Tibial artery (tissue), 4 donors: ENCODE measurements around the gene ADARB2.
A peak's percentile ranks its signal among the peaks of the same experiment; 100 is the strongest.

Experiments used
- DNase-seq, 2 donors: peaks; one replicate each; pipeline ENCODE4 v3.0.0-alpha.2; 2019
- H3K27ac ChIP-seq, 2 donors: fragments of 200-600 bp; sonication (generic) in 1 of 2; 1 replicate in 1 of 2; 2 replicates in 1 of 2; pipeline ENCODE4 v1.5.1; 2018 to 2019; ENCODE audit warnings: mild to moderate bottlenecking in 1 of 2
- H3K27me3 ChIP-seq, 2 donors: fragments of 200-600 bp; sonication (generic) in 1 of 2; one replicate each; pipeline versions ENCODE4 v1.5.1 to v1.6.0; 2016 to 2019
- H3K36me3 ChIP-seq, 3 donors: fragments of 200-600 bp; sonication (generic) in 2 of 3; one replicate each; pipeline ENCODE4 v1.5.1; 2016 to 2019; ENCODE audit warnings: mild to moderate bottlenecking in 2 of 3
- H3K4me1 ChIP-seq, 4 donors: fragments of 200-600 bp; sonication (generic) in 2 of 4; 1 replicate in 3 of 4; 2 replicates in 1 of 4; pipeline ENCODE4 v1.5.1; 2016 to 2019
- H3K4me3 ChIP-seq, 2 donors: fragments of 200-600 bp; sonication (generic) in 1 of 2; 1 replicate in 1 of 2; 2 replicates in 1 of 2; pipeline ENCODE4 v1.5.1; 2018 to 2019; ENCODE audit warnings: mild to moderate bottlenecking in 2 of 2
- H3K9me3 ChIP-seq, 3 donors: fragments of 200-600 bp; sonication (generic) in 1 of 3; one replicate each; pipeline ENCODE4 v1.5.1; 2016 to 2019
- CTCF ChIP-seq, 2 experiments: fragments of 200-600 bp in 1 of 2; fragments of 450-650 bp in 1 of 2; IDR thresholded peaks; one replicate each; pipeline ENCODE4 v1.5.1; 2017 to 2019; ENCODE audit warnings: antibody characterized with exemption in 2 of 2, mild to moderate bottlenecking in 1 of 2, moderate library complexity in 1 of 2
- intact Hi-C: fragments of 100-400 bp; cut with DNase I; formaldehyde crosslinking; loops from one replicate; pipeline ENCODE4 v1.15.0; 2023; ENCODE audit warnings: low total_unique reads

The ADARB2 gene

GRCh38 chr10:1324903-1325302 is 412.4 kb downstream of the ADARB2 start:
- no peak for TF ChIP-seq CTCF (IDR thresholded peaks at IDR 0.05)
- Histone ChIP-seq H3K4me3 (no peak overlapping the region), H3K36me3 (no peaks in the 10 kb centered on the region), H3K9me3 (no peaks in the 10 kb centered on the region), H3K4me1 (no peaks in the 10 kb centered on the region), H3K27ac (no peak overlapping the region), H3K27me3 (peaks cover 0 to 10% of the 10 kb centered on the region in 2 donors)
- intact Hi-C loops = no loop called here
- no peak for DNase-seq

GRCh38 chr10:1323951-1324350 is 413.4 kb downstream of the ADARB2 start:
- DNase-seq = no peak
- Histone ChIP-seq H3K4me1 (no peaks in the 10 kb centered on the region), H3K4me3 (no peak overlapping the region), H3K36me3 (no peaks in the 10 kb centered on the region), H3K27ac (no peak overlapping the region), H3K27me3 (peaks cover 0 to 10% of the 10 kb centered on the region in 2 donors), H3K9me3 (no peaks in the 10 kb centered on the region)
- no peak for TF ChIP-seq CTCF (IDR thresholded peaks at IDR 0.05)
- intact Hi-C loops = no loop called here

GRCh38 chr10:1320739-1321320 is 416.5 kb downstream of the ADARB2 start:
- no peak for TF ChIP-seq CTCF (IDR thresholded peaks at IDR 0.05)
- no peaks in the 10 kb centered on the region for H3K36me3 ChIP-seq
- H3K4me1 ChIP-seq = peaks cover 0 to 12% (median 5%) of the 10 kb centered on the region in 4 donors
- H3K27ac ChIP-seq = no peak overlapping the region
- intact Hi-C loops = no loop called here
- H3K9me3 ChIP-seq = no peaks in the 10 kb centered on the region
- no peak overlapping the region for H3K4me3 ChIP-seq
- no peak for DNase-seq
- H3K27me3 ChIP-seq = peaks cover 0 to 8% of the 10 kb centered on the region in 2 donors

GRCh38 chr10:1316809-1317143 is 420.5 kb downstream of the ADARB2 start:
- Histone ChIP-seq H3K27me3 (peaks cover 0 to 3% of the 10 kb centered on the region in 2 donors), H3K36me3 (no peaks in the 10 kb centered on the region), H3K9me3 (no peaks in the 10 kb centered on the region), H3K4me1 (peaks cover 0 to 22% (median 5%) of the 10 kb centered on the region in 4 donors), H3K4me3 (no peak overlapping the region), H3K27ac (peak overlapping the region; percentile 39 to 44)
- intact Hi-C loops = loop anchor here (5.0 to 10.0 kb wide), 2 partner anchors 354 to 388 kb away; no protein-coding TSS in a partner anchor
- no peak for DNase-seq
- no peak for TF ChIP-seq CTCF (IDR thresholded peaks at IDR 0.05)

GRCh38 chr10:1316121-1316808 is 421.1 kb downstream of the ADARB2 start:
- Histone ChIP-seq H3K4me1 (peaks cover 0 to 22% (median 5%) of the 10 kb centered on the region in 4 donors), H3K27me3 (no peaks in the 10 kb centered on the region), H3K9me3 (no peaks in the 10 kb centered on the region), H3K4me3 (no peak overlapping the region), H3K27ac (peak overlapping the region; percentile 39 to 44), H3K36me3 (no peaks in the 10 kb centered on the region)
- no peak for DNase-seq
- intact Hi-C loops = loop anchor here (5.0 to 10.0 kb wide), 2 partner anchors 354 to 389 kb away; no protein-coding TSS in a partner anchor
- TF ChIP-seq CTCF (IDR thresholded peaks at IDR 0.05) = no peak
